ENCODE results near the gene OPRD1.

The OPRD1 gene

GRCh38 chr1:28889357-28889756, 77.4 kb downstream of the OPRD1 start:
- TF ChIP-seq YY1 (IDR thresholded peaks at IDR 0.05; ENCODE audit: low read depth) (no peak), ZBTB7A (IDR thresholded peaks at IDR 0.05; ENCODE audit: low read depth) (no peak), REST (IDR thresholded peaks at IDR 0.05; ENCODE audit: low read depth) (no peak), RAD21 (IDR thresholded peaks at IDR 0.05; ENCODE audit: low read depth) (no peak), CEBPB (IDR thresholded peaks at IDR 0.05) (no peak), TEAD4 (IDR thresholded peaks at IDR 0.05) (no peak), MAX (IDR thresholded peaks at IDR 0.05) (no peak), USF1 (IDR thresholded peaks at IDR 0.05) (no peak), NFIC (IDR thresholded peaks at IDR 0.05) (no peak), FOXM1 (IDR thresholded peaks at IDR 0.05; ENCODE audit: borderline replicate concordance, low read depth) (no peak), EGR1 (IDR thresholded peaks at IDR 0.05) (no peak), EP300 (IDR thresholded peaks at IDR 0.05; ENCODE audit: borderline replicate concordance) (no peak)

GRCh38 chr1:28890435-28890834, 78.5 kb downstream of the OPRD1 start:
- no peak for TF ChIP-seq ZBTB7A (IDR thresholded peaks at IDR 0.05; ENCODE audit: low read depth)
- no peak for TF ChIP-seq NFIC (IDR thresholded peaks at IDR 0.05)
- no peak for TF ChIP-seq FOXM1 (IDR thresholded peaks at IDR 0.05; ENCODE audit: borderline replicate concordance, low read depth)
- TF ChIP-seq CEBPB (IDR thresholded peaks at IDR 0.05) = no peak
- TF ChIP-seq CREB1 (IDR thresholded peaks at IDR 0.05; ENCODE audit: low read depth) = no peak
- TF ChIP-seq EGR1 (IDR thresholded peaks at IDR 0.05) = no peak
- no peak for TF ChIP-seq USF1 (IDR thresholded peaks at IDR 0.05)
- TF ChIP-seq TAF1 (IDR thresholded peaks at IDR 0.05; ENCODE audit: low read depth) = no peak
- no peak for TF ChIP-seq MAX (IDR thresholded peaks at IDR 0.05)
- no peak for TF ChIP-seq TCF12 (IDR thresholded peaks at IDR 0.05; ENCODE audit: low read depth)
- no peak for TF ChIP-seq YY1 (IDR thresholded peaks at IDR 0.05; ENCODE audit: low read depth)
- TF ChIP-seq RAD21 (IDR thresholded peaks at IDR 0.05; ENCODE audit: low read depth) = no peak

- TF ChIP-seq TAF1 (IDR thresholded peaks at IDR 0.05; ENCODE audit: low read depth) = no peak
- no peak for TF ChIP-seq MAX (IDR thresholded peaks at IDR 0.05)
- TF ChIP-seq USF1 (IDR thresholded peaks at IDR 0.05) = no peak
- no peak for TF ChIP-seq CREB1 (IDR thresholded peaks at IDR 0.05; ENCODE audit: low read depth)
- no peak for TF ChIP-seq NFIC (IDR thresholded peaks at IDR 0.05)
- no peak for TF ChIP-seq TEAD4 (IDR thresholded peaks at IDR 0.05)
- no peak for TF ChIP-seq RAD21 (IDR thresholded peaks at IDR 0.05; ENCODE audit: low read depth)
- no peak for TF ChIP-seq YY1 (IDR thresholded peaks at IDR 0.05; ENCODE audit: low read depth)
- TF ChIP-seq REST (IDR thresholded peaks at IDR 0.05; ENCODE audit: low read depth) = no peak
- no peak for TF ChIP-seq FOXM1 (IDR thresholded peaks at IDR 0.05; ENCODE audit: borderline replicate concordance, low read depth)
- no peak for TF ChIP-seq TCF12 (IDR thresholded peaks at IDR 0.05; ENCODE audit: low read depth)
- TF ChIP-seq EGR1 (IDR thresholded peaks at IDR 0.05) = no peak
- TF ChIP-seq CEBPB (IDR thresholded peaks at IDR 0.05) = no peak
- no peak for TF ChIP-seq ZBTB7A (IDR thresholded peaks at IDR 0.05; ENCODE audit: low read depth)
- TF ChIP-seq EP300 (IDR thresholded peaks at IDR 0.05; ENCODE audit: borderline replicate concordance) = no peak
Measured at GRCh38 chr1:28890836-28891235, 78.9 kb downstream of the OPRD1 start.

- TF ChIP-seq ZBTB7A (IDR thresholded peaks at IDR 0.05; ENCODE audit: low read depth) (no peak), EP300 (IDR thresholded peaks at IDR 0.05; ENCODE audit: borderline replicate concordance) (no peak), REST (IDR thresholded peaks at IDR 0.05; ENCODE audit: low read depth) (no peak), MAX (IDR thresholded peaks at IDR 0.05) (no peak), TEAD4 (IDR thresholded peaks at IDR 0.05) (no peak), RAD21 (IDR thresholded peaks at IDR 0.05; ENCODE audit: low read depth) (no peak), YY1 (IDR thresholded peaks at IDR 0.05; ENCODE audit: low read depth) (no peak), CEBPB (IDR thresholded peaks at IDR 0.05) (no peak), TCF12 (IDR thresholded peaks at IDR 0.05; ENCODE audit: low read depth) (no peak), NFIC (IDR thresholded peaks at IDR 0.05) (no peak), USF1 (IDR thresholded peaks at IDR 0.05) (no peak), EGR1 (IDR thresholded peaks at IDR 0.05) (no peak)
Measured at GRCh38 chr1:28891256-28891655, 79.3 kb downstream of the OPRD1 start.

Measured in Ishikawa (cell line).